ENCODE data around the gene APOL4.

DNA sequence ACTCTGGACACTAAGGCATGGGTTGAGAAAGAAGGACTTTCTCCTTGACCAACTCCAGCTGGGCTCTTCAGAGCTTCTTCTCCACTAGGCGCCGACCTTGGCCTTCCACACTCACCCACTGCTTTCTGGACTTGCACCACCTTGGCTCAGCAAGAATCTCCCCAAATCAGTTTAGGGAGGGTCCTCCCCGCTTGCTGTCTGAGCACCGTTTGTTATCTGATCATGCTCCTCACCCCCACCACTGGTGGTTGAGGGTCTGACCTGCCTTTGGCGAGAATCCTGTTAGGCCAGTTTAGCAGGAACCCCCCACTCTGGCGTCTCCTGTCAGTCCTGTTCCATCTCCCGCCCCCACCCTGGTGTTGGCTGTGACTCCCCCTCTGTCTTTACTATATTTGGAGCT is 27.3 kb upstream of the APOL4 start:
- TF ChIP-seq, protein P1, sequence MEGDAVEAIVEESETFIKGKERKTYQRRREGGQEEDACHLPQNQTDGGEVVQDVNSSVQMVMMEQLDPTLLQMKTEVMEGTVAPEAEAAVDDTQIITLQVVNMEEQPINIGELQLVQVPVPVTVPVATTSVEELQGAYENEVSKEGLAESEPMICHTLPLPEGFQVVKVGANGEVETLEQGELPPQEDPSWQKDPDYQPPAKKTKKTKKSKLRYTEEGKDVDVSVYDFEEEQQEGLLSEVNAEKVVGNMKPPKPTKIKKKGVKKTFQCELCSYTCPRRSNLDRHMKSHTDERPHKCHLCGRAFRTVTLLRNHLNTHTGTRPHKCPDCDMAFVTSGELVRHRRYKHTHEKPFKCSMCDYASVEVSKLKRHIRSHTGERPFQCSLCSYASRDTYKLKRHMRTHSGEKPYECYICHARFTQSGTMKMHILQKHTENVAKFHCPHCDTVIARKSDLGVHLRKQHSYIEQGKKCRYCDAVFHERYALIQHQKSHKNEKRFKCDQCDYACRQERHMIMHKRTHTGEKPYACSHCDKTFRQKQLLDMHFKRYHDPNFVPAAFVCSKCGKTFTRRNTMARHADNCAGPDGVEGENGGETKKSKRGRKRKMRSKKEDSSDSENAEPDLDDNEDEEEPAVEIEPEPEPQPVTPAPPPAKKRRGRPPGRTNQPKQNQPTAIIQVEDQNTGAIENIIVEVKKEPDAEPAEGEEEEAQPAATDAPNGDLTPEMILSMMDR (IDR thresholded peaks at IDR 0.05): no peak
- TF ChIP-seq POLR2AphosphoS5 (IDR thresholded peaks at IDR 0.05) (no peak), POLR2A (IDR thresholded peaks at IDR 0.05) (no peak), EP300 (IDR thresholded peaks at IDR 0.05) (no peak)

All from sigmoid colon (tissue), 4 donors.